HG02763 (cell line): ENCODE measurements around the gene WNT7A.

Source experiments
- ATAC-seq: cut with Tn5 transposase; IDR thresholded peaks from one replicate; pipeline ENCODE4 v1.9.1; 2021; ENCODE audit warnings: mild to moderate bottlenecking, moderate library complexity; ENCODE audit not compliant: unreplicated experiment

WNT7A gene

DNA sequence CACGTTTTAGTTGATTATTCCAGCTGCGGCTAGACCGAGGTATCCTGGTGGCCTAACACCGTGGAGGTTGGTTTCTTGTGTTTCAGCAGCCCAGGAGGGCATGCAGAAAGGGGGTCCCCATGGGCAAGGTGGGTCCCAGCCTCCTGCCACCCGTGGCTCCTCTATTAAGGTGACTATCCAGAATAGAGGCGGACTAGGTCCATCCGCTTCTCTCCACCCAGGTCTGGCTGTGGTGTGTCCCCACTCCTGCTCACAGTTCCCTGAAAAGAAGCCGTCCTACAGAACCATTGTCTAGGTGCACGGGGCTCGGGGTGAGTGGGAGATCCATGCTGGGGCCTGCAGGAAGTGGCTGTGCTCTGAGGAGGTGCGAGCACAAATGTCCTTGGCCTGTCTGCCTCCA lies 81.5 kb downstream of the WNT7A start:
- ATAC-seq = no peak

DNA sequence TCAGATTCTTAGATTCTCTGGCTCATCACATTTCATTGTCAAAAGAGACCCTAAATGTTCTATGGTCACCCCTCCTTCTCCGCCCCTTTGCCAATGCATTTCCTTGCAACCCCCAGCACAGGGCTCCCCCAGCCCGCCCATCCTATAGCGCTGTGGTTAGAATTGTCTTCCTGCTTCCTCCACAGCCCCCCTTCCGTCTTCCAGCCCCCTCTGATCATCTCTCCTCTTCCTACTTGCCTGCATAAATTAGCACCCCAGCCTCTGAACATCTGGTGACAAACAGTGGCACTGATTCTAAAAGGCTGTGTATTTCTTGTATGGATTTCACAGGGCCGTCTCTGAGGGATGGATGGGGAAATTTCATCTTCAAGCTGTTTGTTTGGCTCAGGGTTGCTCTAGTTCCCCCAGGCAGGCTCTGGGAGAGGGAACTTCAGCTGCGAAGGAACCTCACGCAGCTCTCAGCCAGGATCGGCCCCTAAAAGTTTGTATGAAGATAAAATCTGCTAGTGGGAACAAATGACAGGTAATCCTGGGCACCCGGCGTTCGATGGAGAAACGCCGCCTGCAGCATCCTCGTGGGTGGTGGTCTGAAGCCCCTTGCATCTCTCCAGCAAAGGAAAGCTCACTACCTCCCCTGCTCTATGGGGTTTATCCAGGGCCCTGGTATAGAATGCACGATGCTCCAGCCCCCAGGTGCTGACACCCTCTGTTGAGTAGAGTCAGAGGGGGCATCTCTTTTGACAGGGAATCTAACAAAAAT lies 83.0 kb downstream of the WNT7A start:
- no peak for ATAC-seq

DNA sequence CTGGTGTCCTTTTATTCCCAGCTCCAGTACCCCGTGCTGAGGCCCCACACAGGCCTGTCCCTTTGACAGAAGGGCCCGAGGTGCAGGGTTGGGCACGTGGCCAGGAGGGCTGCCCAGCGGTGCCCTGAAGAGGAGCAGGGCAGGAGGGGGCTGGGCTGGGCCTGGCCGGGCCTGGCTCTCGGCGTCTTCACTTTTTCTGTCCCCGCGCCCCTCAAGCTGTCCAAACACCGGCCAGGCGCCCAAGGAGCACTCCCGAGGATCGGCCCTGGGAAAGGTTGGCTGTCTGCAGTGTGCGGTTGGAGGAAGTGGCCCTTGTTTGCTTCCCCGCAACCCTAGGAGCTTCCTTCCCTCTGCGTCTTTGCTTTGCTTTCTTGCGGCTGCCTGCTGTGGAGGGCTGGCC lies 84.1 kb downstream of the WNT7A start:
- no peak for ATAC-seq

DNA sequence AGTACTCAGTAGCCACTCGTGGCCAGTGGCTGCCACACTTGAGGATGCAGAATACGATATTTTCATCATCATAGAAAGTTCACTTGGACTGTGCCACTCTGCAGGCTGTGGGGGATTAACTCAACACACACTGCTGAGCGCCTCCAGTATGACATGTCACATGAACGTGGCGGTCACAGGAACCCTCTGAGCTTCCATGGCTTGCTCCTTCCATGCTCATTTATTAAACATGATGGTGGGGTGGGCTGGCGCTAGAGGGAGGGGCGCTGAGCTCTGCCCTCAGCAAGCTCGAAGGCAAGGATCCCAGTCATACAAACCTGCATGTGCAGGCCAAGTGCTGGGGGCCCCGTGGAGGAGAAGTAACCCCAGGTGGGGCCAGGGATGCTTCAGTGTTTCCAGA lies 85.5 kb downstream of the WNT7A start:
- no peak for ATAC-seq

DNA sequence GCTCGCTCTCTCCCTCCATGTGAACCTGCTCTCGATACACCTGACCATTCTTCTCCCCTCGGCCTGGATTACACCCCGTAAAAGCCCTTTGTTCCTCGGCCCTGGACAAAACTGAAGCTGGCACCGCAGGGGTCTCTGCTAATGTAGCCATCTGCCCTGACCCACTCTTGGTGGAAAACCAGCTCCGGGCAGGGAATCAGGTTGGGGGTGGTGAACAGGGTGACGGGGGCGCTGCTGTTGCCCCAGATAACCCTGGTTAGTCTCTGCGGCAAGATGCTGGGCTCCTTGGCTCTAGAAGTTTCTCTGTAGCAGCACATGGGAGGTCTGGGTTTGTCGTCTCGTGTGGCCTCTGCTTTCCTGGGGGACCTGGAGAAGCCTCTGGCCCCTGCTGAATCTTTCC lies 86.4 kb downstream of the WNT7A start:
- no peak for ATAC-seq

DNA sequence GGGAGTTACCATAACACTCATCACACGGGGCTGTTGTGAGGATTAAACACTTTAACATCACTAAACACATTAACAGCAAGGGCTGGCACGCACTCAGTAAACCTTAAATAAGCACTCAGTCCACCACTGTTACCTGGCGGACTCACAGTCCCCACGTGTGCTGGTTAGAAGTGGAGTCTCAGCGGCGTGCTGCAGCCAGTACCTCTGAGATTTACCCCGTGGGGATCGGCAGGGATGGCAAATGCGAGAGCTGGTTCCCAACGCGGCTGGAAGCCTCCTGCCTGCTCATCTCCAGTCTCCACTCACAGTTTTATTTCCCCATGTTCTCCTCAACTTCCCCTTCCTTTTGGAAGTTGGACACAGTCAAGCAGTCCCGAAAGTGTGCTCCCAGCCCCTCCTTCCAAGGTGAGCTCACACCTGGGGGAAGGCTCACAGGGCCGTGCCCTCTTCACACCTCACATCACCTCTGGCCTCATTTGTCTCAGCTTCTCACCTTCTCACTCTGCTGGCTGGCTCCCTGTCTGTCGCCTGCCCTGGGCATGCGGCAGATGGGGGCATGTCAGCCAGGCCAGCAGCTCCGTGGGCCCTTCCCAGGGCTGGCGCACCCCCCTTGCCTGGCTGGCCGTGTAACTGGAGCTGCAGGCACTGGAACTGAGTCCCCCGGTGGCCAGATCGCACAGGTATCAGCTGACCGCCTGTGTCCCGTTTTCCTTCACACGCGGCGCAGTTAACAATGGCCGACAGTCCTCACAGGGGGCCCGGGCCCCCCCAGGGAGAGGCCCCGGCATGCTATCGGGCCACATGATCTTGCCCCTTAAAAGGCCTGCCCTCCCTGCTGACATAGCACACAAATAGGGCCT lies 87.1 kb downstream of the WNT7A start:
- ATAC-seq = no peak

DNA sequence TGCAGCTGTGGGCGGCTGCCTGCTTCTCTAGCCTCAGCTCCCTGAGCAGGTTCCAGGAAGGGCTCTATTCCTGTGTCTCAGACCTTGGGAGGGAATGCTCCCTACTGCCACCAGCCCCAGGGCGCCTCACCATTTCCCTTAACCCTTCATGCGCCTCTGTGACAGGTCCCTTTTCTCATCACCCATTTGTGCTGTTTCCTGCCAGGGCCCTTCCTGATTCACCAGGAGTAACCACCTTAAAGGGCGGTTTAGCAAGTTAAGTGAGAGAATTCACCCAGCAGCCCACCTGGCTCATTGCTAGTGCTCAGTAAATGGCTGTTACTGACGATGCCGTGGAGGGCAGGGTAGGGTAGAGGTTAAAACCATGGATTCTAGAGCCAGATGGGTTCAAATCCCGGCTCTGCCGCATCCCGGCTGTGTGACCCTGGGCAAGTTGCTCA lies 87.8 kb downstream of the WNT7A start:
- no peak for ATAC-seq

DNA sequence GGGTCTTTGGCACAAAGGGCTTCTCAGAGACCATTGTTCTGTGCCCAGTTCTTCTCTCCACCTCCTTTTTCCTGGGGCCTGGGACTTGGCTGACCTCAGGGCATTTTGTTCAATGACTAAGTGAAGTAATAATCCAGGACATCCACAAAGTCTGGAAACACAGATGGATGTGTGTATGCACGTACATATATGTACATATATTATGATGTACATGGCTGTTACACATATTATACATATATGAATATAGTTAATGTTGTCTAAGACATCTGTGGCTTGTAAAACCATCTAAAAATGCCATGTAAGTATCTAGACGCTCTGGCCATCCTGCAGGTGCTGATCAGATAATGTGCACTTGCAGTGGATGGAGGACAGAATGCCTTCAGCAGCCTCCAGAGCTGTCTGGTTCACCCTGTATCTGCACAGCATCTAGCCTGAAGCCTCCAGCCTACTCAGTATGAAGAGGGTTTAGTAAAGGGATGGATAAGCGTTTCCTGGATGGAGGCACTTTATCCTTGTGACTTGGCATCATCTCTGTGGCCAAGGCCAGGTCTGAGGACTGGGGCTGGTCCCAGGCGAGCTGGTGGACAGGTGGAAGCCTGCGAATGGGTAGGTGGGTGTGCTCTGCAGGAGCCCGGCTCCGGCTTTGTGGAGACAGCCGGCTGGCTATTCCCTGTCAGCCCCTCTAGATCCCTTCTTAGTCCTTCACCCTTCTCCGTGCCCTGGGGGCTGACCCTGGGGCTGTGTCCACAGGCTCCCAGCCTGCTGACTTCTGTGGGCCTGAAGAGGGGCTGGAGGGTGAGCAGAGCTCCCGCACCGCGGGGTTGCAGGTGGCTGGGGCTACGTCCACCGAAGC lies 88.4 kb downstream of the WNT7A start:
- ATAC-seq = no peak

DNA sequence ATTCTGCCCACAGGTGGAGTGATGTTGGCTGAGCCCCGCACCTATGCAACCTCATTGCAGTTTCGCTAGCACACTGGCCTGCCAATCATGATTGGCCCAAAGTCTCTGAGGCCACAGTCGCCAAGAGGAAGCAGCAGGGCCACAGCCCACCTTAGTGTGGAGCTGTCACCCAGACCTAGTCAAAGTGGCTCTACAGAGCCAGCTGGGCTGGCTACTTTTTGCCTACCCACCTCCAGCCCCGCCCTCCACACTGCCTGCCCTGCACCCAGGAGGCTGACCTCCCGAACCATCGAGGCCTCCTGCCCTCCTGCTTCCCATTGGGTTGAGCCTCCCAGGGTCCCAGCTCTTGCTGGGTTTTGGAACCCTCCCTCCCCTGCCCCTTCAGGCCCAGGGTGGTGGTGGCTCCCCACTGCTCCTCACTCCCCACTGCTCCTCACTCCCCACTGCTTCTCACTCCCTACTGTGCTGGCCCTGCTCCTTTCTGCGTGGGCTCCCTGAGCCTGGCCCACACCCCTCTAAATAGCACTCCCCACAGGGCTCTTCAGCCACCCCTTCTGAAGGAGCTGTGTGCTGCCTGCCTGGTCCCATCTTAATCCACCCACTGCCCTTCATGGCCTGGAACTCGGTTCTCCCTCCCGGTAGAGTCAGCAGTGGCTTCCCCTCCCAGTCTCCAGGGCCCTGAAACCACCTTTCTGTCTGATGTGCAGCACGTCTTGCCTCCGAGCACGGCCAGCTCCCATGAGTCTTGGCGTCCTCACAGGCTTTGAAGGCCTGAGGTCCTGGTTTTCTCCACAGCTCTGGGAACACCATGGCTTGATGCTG lies 89.3 kb downstream of the WNT7A start:
- no peak for ATAC-seq

DNA sequence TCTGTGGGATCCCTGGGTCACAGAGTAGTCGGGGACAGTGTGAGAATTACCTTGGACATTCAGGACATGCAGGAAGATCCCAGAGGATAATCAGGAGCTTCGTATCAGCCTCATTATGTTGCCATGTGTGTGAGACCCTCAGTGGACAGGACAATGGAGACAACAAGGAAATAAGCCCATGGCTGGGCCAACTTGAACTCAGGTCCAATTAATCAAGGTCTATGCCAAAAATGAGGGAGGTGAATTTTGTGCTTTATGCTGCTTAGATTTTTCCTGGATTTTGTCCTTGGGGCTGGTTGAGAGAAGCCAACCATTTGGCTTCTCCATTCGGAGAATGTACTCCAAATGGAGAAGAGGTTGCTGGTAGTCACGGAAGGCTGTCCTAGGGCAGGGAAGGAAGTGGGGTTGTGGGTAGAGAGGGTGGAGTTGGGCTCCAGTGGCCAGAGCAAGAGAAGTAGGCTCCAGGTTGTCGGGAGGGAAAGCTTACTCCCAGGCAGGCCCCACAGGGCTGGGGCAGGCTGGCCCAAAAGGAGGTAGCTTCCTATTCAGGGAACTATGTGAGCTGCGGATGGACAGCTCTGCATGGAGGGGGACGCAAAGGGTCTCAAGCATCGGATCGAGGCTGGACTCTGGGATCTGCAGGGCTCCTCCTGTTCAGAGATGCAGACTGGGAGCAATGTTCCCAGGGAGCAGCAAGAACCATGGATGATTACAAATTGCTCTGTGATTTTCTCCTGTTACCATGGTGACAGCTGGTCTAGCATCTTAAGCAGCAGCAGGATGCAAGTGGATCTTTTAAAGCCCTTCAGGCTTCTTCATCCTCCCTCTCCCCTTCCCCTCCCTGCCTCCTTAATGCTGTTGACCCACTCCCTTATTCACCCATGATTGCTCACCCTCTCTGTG lies 91.1 kb downstream of the WNT7A start:
- no peak for ATAC-seq

DNA sequence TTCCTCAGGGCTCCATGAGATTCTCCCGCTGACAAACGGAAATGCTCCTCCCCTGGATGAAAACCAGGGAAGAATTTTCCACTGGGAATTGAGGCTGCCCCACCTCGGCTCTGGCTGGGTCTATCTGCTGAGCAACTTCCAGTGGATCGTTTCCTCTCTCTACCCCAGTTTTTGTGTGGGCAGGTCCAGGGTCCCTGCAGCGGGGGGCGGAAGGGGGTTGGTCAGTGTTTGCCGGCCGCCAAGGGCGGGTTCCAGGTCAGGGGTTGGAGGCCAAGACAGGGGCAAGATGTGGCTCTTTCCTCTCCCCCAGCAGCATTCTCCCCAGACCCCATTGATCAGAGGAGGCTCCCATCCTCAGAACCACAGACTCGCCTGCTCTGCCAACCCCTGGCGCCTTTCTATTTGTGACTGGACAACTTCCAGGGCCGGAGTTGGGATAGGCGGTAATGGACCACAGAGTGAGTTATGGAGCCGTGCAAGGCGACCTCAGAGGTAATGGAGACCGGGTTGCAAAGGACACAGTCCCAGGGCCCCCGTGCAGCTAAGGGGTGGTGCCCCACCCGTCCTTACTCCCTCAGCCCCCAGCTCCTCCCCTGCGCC lies 92.2 kb downstream of the WNT7A start:
- ATAC-seq = no peak

DNA sequence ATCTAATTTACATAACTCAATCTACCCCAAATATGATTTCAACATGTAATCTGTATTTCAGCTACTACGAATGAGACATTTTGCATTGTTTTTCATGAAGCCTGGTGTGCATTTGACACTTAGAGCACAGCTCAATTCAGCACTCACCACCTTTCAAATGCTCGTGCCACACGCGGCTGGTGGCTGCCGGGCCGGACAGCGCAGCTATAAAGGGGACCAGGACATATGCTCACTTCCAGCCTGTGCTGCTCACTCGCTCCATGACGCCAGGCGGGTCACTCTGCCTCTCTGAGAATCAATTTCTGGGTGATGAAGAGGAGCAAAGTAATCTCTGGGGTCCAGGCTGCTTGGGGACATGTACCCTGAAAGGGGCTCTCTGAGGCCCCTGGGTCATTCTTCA lies 93.1 kb downstream of the WNT7A start:
- ATAC-seq = no peak

DNA sequence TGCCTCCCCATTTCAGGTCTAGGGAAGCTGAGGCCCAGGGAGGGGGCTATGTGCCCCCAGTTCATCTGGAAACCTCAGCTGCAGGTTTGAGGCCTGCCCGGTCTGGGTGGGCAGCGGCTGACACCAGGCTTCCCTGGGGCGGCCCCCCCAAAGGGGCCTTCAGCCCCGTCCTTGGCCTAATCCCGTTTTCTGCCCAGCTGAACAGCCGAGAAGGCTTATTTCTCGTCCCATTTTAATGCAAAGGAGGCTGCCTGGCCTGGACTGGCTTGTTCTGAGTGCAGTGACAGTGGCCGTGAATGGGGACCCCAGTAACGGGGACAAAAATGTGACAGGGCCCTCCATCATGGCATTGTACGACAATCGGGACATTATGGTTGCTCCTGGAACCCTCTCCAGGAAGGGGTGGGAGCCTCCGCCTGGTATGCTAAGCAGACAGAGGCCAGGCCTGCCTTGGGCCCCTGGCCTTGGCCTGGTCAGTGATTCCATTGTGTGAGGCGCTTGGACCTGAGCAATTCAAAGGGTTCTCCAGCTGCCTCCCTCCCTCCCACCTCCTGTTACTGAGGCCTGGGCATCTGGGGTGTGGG lies 93.9 kb downstream of the WNT7A start:
- no peak for ATAC-seq

DNA sequence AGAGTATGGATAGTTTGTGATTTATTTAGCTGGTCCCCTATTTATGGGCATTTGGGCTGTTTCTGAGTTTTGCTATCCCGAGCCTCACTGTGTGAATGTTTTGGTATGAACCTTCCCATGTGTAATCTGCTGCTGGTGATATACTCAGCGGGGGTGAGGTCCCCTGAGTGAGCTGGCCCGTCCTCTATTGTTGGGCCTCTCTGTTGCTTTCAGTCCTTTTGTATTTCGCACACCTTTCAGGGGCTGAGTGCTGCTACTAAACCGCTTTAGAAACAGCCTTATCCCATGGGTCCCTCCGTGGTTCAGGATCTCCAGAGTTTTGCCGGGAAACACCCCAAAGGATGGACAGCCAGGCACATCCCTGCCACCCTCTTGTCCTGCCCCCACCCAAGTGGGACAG lies 94.5 kb downstream of the WNT7A start:
- ATAC-seq = no peak

DNA sequence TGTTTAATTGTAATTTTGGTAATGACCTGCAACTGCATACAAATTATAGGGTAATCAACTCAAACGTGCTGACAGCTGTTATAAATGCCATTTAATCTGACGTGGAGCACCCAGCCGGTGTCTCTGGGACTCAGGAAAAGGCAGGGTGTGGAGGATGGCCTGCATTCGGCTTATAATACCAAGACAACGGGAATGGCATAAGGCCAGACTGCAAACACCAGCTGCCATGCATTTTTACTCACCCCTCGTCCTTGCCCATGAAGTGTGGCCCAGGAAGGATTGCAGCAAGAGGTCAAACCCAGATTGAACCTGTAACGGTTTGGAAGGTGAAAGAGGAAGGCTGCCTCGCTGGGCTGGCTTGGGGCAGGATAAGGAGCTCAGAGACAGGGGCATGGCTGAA lies 96.4 kb downstream of the WNT7A start:
- ATAC-seq = no peak

DNA sequence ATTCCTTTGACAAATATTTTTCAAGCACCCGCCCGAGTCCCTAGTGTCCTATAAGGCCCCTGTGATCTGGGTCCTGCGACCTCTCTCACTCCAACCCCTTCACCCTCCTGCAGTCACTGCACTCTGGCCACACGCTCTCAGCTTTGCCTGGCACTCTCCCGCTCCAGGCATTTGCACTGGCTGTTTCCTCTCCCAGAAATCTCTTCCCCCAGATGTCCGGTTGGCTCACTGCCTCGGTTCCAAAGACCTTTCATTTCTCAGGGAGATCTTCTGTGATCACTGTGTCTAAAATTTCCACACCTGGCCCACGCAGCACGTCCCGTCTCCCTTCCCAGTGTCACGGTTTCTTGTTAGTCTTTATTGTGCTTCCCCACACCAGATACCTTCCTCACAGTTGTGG lies 97.4 kb downstream of the WNT7A start:
- ATAC-seq = no peak

DNA sequence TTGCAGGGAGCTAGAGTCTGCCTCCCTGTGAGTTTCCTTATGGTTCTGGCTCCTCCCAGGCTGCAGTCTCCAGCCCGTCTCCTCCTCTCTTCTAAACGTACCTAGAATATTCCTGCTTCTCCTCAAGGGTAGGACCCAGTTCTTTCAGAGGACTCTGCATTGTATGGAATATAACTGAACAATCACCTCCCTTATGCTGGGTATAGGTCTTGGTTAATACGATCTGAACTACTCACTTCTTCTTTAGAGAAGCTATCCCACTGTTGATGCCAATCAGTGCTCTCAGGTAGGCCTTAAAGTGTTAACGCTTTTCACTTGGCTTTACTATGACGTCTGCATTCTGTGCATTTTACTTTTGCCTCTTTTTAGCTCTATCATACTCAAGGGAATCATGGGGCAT lies 98.5 kb downstream of the WNT7A start:
- no peak for ATAC-seq

DNA sequence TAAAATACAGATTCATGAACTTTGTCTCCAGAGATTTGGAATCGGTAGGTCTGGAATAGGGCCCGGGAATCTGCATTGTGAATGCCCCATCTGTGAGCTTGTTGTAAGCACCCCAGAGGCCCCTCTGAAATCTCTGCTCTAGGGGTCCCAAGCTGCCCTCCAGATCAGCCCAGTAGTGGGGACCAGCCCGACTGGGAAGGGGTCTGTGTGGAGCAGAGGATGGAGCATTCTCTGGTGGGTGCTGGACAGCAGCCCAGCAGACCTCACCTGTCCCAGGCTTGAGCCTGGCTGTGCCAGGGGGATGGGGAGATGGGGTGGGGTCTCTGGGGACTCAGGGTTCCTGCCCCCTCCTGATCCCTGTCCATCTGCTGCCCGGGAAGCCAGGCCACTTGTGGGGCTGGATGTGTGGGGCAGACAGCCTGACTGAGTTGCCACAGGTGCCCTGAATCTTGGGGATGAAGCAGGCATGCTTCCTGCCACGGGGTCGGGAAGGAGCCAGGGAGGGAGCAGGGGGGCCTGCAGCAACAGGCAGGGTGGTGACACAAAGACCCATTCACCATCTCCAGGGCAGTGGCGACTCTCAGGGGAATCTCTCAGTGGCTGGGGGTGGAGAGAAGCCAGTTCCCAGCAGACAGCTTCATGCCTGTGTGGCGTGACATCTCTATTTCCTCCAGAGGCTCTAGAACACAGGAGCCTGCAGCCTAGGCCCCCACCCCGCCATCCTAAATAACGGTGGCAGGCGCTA lies 99.3 kb downstream of the WNT7A start:
- ATAC-seq = no peak
